Mucosa of rectum (tissue), 2 donors: Measurements from ENCODE around the gene HOXA9.

ENCODE experiments used
- H3K27ac ChIP-seq, 2 donors: one replicate each; pipeline ENCODE4 v1.7.0; 2013; ENCODE audit warnings: inconsistent platforms in 2 of 2, low read depth in 2 of 2, low read length in 2 of 2
- H3K27me3 ChIP-seq, 2 donors: one replicate each; pipeline ENCODE4 v1.7.0; 2013; ENCODE audit warnings: low read length in 2 of 2; ENCODE audit not compliant: control insufficient read depth in 2 of 2, insufficient read depth in 2 of 2
- H3K36me3 ChIP-seq, 2 donors: one replicate each; pipeline ENCODE4 v1.7.0; 2013; ENCODE audit warnings: low read length in 2 of 2; ENCODE audit not compliant: control insufficient read depth in 2 of 2, insufficient read depth in 2 of 2
- H3K4me1 ChIP-seq, 2 donors: one replicate each; pipeline ENCODE4 v1.7.0; 2013; ENCODE audit warnings: low read length in 2 of 2, mild to moderate bottlenecking in 1 of 2; ENCODE audit not compliant: control insufficient read depth in 2 of 2, insufficient read depth in 2 of 2
- H3K4me3 ChIP-seq, 2 donors: one replicate each; pipeline ENCODE4 v1.7.0; 2013; ENCODE audit warnings: low read length in 2 of 2
- H3K9ac ChIP-seq, 2 donors: one replicate each; pipeline ENCODE4 v1.7.0; 2013; ENCODE audit warnings: low read length in 2 of 2, low read depth in 1 of 2, mild to moderate bottlenecking in 1 of 2
- H3K9me3 ChIP-seq, 2 donors: one replicate each; pipeline ENCODE4 v1.7.0; 2013; ENCODE audit warnings: low read length in 2 of 2; ENCODE audit not compliant: control insufficient read depth in 2 of 2
- donor health status: healthy.
- donor health status: Normal muscosa, but diverticular disease.

HOXA9 gene

DNA sequence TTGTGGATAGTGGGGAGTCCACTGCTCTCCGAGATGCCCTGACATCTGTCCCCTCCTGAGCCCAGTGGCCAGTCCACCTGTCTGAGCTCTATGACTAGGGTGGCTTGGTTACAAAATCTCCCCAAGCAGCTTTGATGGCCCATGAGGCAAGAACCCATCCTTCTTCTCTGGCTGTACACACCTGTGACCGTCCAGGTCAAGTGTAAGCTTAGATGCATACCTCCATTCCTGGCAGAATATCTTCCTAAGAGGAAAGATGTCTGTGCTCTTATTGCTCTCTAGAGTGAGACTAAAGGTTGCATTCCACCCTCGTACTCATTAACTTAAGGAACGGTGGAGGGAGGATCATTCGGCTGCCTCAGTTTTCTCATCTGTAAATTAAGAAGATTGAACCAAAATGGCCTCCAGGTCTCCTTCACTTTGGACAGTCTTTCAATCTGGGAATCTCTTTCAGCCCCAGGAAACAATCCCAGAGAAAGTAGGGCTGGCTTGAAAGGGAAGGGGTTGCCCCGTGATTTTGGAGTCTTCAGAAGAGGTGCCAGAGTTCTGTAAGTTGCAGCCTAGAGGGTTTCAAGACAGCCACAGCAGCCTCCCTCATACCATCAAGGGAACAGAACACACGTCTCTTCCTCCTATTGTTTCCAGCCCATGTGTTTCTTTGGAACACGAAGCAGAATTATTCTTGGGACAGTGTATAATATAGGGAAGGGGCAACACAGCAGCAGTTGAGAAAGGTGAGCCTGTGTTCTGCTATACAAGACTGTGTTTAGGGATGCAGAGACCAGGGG, 40.2 kb downstream of the HOXA9 start:
- peaks cover 0 to 10% of the 10 kb centered on the region in 2 donors for H3K36me3 ChIP-seq
- peak overlapping the region; percentile 19 to 69 for H3K4me3 ChIP-seq
- H3K27me3 ChIP-seq: no peaks in the 10 kb centered on the region
- peak overlapping the region; percentile 19 to 88 for H3K27ac ChIP-seq
- H3K9me3 ChIP-seq: no peaks in the 10 kb centered on the region
- H3K9ac ChIP-seq: peak overlapping the region in 1 of 2 donors; percentile 73
- H3K4me1 ChIP-seq: peaks cover 48 to 73% of the 10 kb centered on the region in 2 donors

DNA sequence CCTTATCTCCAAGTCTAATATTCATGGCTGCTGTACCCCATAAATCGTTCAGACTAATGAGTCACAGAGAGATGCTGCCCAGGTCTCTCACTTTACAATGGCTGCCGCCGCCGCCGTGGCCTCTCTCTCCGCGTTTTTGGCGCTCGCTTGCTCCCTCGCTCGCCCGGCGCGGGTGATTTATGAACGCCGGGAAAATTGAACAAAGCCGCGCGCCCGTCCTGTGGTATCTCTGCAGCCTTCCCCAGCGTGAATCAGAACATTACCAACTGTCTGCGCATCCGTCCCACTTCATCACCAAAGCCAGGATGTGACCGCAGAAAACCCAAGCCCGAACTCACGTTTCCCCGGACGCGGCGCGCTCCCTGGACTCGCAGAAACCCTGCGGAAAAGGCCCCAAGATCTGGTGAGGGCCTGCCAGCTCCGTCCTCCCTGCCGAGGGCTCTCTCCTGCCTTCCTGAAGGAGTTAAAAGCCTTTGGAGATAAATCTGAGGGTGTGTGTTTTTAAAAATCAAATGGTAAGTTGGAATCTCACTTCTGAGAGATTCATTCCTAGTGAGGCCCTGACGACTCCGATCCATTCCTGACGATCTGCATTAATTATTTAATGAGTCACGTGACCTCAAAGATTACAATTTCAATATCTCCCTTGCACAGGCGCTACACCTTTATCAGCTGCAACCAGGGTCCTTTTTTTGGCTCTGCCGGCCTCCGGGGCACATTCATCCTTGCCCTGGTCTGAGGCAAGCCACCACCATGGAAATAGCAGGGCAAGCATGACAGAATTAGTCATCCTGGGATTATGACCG, 41.0 kb downstream of the HOXA9 start:
- H3K27ac ChIP-seq: peak overlapping the region; percentile 81 to 88
- no peaks in the 10 kb centered on the region for H3K9me3 ChIP-seq
- H3K4me1 ChIP-seq: peaks cover 46 to 75% of the 10 kb centered on the region in 2 donors
- peaks cover 0 to 10% of the 10 kb centered on the region in 2 donors for H3K36me3 ChIP-seq
- H3K27me3 ChIP-seq: no peaks in the 10 kb centered on the region
- peak overlapping the region; percentile 29 to 73 for H3K9ac ChIP-seq
- peak overlapping the region; percentile 56 to 69 for H3K4me3 ChIP-seq

DNA sequence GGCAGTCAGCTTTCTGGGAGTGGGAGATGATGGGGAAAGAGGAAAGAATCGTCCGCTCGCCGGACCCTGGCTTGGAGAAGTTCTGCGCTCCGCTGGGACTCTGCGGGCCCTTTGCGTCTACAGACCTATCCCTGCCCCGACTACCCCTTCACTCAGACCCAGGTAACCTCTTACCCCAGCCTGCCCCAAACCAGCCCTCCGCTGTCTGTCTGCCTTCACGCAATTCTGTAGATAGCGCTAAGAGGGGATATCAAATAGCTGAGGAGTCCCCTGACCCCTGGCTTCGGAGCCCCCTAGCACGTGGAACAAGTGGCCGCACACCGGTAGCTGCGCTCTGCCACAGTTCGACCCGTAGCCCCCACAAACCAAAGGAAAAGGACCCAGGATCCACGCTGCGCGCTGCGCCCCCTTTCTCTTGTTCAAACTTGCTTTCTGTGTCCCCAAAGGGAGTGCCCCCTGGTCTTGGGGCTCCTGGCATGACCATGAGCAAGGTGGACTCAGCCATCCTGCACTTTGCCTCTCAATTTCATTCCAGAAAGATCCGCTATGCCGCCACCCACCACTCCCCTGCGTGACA, 41.8 kb downstream of the HOXA9 start:
- peaks cover 46 to 73% of the 10 kb centered on the region in 2 donors for H3K4me1 ChIP-seq
- H3K4me3 ChIP-seq: peak overlapping the region; percentile 56 to 69
- peaks cover 0 to 7% of the 10 kb centered on the region in 2 donors for H3K36me3 ChIP-seq
- no peaks in the 10 kb centered on the region for H3K9me3 ChIP-seq
- H3K27me3 ChIP-seq: no peaks in the 10 kb centered on the region
- H3K27ac ChIP-seq: peak overlapping the region; percentile 81 to 88
- peak overlapping the region; percentile 29 to 73 for H3K9ac ChIP-seq

DNA sequence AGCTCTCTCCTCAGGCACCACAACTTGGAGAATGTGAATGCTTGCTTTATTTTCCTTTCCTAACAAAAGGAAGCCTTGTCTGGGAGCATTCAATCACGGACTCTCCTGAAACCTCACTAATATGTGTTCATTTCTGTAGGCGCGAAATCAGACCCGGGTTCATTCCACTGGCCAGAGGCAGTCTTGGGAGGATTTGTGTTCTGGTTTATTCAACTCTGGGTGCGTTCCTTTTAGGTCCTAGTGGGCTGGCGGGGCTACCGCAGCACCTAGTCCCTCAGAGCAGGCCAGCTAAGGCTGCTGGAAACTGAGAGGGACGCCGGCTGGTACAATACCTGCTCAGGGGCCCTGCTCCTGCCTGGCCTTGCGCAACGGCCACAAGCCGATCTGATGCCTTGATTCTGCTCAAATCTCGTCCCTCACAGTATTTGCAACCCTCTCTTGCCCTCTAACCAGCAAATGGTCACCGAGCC, 42.3 kb downstream of the HOXA9 start:
- H3K36me3 ChIP-seq: peaks cover 0 to 3% of the 10 kb centered on the region in 2 donors
- H3K9me3 ChIP-seq: no peaks in the 10 kb centered on the region
- no peaks in the 10 kb centered on the region for H3K27me3 ChIP-seq
- peaks cover 46 to 78% of the 10 kb centered on the region in 2 donors for H3K4me1 ChIP-seq
- H3K27ac ChIP-seq: peak overlapping the region; percentile 81 to 88
- peak overlapping the region; percentile 56 to 69 for H3K4me3 ChIP-seq
- peak overlapping the region; percentile 29 to 73 for H3K9ac ChIP-seq

DNA sequence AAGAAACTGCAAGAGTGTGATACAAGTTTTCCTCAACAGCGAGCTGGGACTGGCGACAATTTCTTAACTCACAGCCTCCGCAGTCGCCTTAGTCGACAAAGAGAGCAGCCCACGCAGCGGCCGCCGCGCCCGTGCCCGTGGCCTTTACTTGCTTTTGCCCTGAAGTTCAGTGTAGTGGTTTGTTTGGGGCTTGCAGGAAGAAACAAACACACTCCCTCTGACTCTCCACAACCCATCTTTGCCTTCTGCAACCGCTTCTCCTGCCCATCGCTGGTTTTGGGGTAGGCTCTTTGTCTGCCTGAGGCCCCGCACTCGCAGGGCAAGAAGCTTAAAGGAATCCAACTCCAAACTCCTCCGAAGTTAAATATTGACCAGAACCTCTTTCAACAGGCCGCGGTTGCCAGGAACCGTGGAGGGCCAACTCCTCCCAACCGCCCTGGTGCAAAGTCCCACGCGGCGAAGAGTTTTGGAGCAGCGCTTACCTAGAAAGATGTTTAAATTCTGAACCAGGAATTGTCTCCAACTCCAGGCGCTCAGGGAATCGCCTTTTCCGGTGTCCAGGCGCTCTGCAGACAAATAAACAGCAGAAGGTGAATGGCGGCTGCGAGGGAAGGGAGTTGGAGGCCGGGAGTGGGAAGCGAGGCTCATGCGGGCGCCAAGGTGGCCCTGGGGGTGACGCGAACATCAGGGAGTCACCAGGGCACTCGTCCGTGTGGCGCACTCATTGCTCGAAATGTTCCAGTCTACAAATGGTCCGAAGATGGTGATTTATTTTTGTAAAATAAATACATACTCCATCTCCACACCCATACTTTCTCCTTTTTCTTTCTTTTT, 43.0 kb downstream of the HOXA9 start:
- peak overlapping the region; percentile 81 to 88 for H3K27ac ChIP-seq
- no peaks in the 10 kb centered on the region for H3K27me3 ChIP-seq
- H3K36me3 ChIP-seq: peaks cover 0 to 3% of the 10 kb centered on the region in 2 donors
- no peaks in the 10 kb centered on the region for H3K9me3 ChIP-seq
- peak overlapping the region; percentile 29 to 73 for H3K9ac ChIP-seq
- peaks cover 46 to 78% of the 10 kb centered on the region in 2 donors for H3K4me1 ChIP-seq
- peak overlapping the region; percentile 56 to 69 for H3K4me3 ChIP-seq

DNA sequence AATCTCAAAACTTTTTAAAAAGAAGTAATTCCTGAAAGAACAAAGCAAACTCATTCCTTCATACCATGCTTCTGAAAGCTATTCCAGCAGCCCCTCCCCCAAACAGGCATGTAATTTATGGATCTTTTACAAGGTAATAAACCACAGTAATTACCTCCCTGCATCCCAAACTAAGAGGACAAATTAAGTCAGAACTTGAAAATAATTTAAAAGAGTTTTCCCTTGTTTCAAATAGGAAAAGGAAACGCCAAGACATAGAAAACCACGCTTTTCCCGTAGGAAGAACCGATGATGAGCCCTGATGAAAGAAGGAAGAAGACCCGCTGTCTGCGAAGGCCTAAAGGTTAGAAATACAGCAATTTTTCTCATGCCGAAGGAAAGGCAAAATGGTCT, 43.7 kb downstream of the HOXA9 start:
- Histone ChIP-seq H3K9me3 (no peaks in the 10 kb centered on the region), H3K4me3 (peak overlapping the region; percentile 56 to 69), H3K4me1 (peaks cover 47 to 82% of the 10 kb centered on the region in 2 donors), H3K36me3 (peaks cover 0 to 4% of the 10 kb centered on the region in 2 donors), H3K27ac (peak overlapping the region; percentile 81 to 88), H3K9ac (peak overlapping the region; percentile 20 to 73), H3K27me3 (no peaks in the 10 kb centered on the region)

DNA sequence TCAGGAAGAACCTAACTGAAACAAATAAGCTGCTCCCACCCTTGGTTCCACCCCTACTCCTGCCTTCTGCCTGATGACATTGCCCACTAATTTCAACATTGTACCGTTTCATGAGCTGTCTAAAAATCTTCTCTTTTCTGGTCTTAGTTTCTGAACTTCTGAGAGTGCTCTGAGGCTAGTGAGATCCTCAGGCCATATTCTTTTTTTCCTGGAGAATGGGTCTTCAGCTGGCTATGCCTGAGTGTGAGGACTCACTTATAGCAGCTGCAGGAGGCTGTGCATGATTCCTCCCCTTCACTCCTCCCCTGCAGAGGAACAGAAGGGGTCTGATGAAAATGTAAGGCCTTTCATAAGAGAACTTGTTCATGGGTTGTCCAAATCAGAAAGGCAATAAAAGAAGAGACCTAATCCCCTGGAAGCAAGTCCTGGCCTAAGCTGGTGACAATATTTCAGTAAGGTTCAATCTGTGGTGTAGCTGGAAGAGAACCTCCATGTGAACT, 45.9 kb downstream of the HOXA9 start:
- no peaks in the 10 kb centered on the region for H3K9me3 ChIP-seq
- H3K36me3 ChIP-seq: peaks cover 0 to 4% of the 10 kb centered on the region in 2 donors
- peak overlapping the region; percentile 48 to 88 for H3K27ac ChIP-seq
- H3K9ac ChIP-seq: peak overlapping the region in 1 of 2 donors; percentile 34
- peaks cover 53 to 90% of the 10 kb centered on the region in 2 donors for H3K4me1 ChIP-seq
- no peak overlapping the region for H3K4me3 ChIP-seq
- no peaks in the 10 kb centered on the region for H3K27me3 ChIP-seq

DNA sequence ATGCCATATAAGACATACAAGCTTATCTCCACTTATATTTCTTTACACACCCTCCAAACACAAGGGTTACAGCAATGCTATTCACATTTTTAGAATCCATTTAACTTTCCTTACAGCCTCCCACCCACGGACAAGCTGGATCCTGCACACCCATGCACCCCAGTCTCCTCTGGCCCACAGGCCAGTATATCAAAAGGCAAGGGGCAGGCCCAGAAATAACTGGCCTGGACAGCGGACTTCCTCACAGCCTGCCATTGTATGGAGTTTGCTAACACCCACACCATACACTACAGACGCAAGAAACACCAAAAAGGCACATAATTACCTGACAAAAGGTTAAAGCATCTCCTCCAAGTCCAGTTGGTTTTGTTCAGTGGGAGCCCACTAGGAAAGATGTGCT, 46.8 kb downstream of the HOXA9 start:
- Histone ChIP-seq H3K9ac (no peak overlapping the region), H3K4me1 (peaks cover 49 to 87% of the 10 kb centered on the region in 2 donors), H3K36me3 (peaks cover 0 to 2% of the 10 kb centered on the region in 2 donors), H3K27ac (peak overlapping the region; percentile 88 to 92), H3K4me3 (peak overlapping the region in 1 of 2 donors; percentile 69), H3K9me3 (no peaks in the 10 kb centered on the region), H3K27me3 (no peaks in the 10 kb centered on the region)

DNA sequence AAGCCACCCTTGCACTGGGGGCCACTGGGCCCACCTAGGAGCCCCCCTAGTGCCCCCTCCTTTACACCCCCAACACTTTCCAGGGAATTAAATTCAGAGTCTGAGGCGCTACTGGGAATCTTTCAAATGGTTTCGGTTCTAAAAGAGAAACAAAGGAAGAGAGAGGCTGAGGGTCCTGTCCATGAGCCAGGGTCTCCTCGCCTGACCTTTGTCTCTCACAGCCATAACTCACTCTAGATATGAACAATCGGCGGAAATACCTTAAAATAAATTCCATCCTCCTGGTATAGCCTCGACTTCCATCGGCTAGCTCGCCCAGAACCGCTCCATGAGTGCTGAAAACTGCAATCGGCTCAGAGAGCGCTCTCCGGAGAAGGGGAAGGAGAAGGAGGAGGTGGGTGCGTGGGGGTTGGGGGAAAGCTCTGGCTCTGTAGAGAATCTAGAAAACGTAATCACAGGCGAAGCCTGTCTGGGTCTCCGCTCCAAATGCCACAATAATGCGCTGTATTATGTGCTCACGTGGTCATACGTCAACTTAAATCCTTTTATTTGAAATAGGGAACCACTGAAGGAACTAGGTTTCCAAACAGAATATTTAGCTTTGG, 47.3 kb downstream of the HOXA9 start:
- Histone ChIP-seq H3K9ac (peak overlapping the region; percentile 17 to 86), H3K4me3 (peak overlapping the region; percentile 57 to 69), H3K4me1 (peaks cover 49 to 84% of the 10 kb centered on the region in 2 donors), H3K36me3 (peaks cover 0 to 2% of the 10 kb centered on the region in 2 donors), H3K27ac (peak overlapping the region; percentile 88 to 92), H3K9me3 (no peaks in the 10 kb centered on the region), H3K27me3 (no peaks in the 10 kb centered on the region)
